NCI-H1048 (cell line): ENCODE data around the gene NPR3.

Experiments
- DNase-seq: peaks from one replicate; lab custom pipeline; 2025; lab: John Stamatoyannopoulos, UW

Gene NPR3

GRCh38 chr5:32711681-32712480 lies 760 bp downstream of the NPR3 start:
- DNase-seq = no peak

- DNase-seq = no peak
These were observed 1.6 kb downstream of the NPR3 start for GRCh38 chr5:32712481-32713360.

GRCh38 chr5:32713361-32713769 lies 2.2 kb downstream of the NPR3 start:
- DNase-seq = no peak

- no peak for DNase-seq
These were observed 2.8 kb downstream of the NPR3 start for GRCh38 chr5:32713770-32714381.

- DNase-seq = no peak
These were observed 3.7 kb downstream of the NPR3 start for GRCh38 chr5:32714836-32715235.

GRCh38 chr5:32720300-32720699 lies 9.2 kb downstream of the NPR3 start:
- DNase-seq = no peak

GRCh38 chr5:32721626-32722025 lies 10.5 kb downstream of the NPR3 start:
- no peak for DNase-seq

GRCh38 chr5:32722957-32723356 lies 11.8 kb downstream of the NPR3 start:
- DNase-seq = no peak

GRCh38 chr5:32724526-32724925 lies 13.4 kb downstream of the NPR3 start:
- no peak for DNase-seq

- DNase-seq = no peak
These were observed 15.0 kb downstream of the NPR3 start for GRCh38 chr5:32726086-32726557.

GRCh38 chr5:32729651-32730050 lies 18.5 kb downstream of the NPR3 start:
- no peak for DNase-seq

- no peak for DNase-seq
These were observed 22.6 kb downstream of the NPR3 start for GRCh38 chr5:32733590-32734340.

GRCh38 chr5:32734827-32735378 lies 23.8 kb downstream of the NPR3 start:
- no peak for DNase-seq

- no peak for DNase-seq
These were observed 24.4 kb downstream of the NPR3 start for GRCh38 chr5:32735512-32735911.

- no peak for DNase-seq
These were observed 25.7 kb downstream of the NPR3 start for GRCh38 chr5:32736842-32737241.

- no peak for DNase-seq
These were observed 29.5 kb downstream of the NPR3 start for GRCh38 chr5:32740651-32741050.

- no peak for DNase-seq
These were observed 34.2 kb downstream of the NPR3 start for GRCh38 chr5:32745317-32745716.

- no peak for DNase-seq
These were observed 41.3 kb downstream of the NPR3 start for GRCh38 chr5:32752411-32752810.

GRCh38 chr5:32753051-32753450 lies 41.9 kb downstream of the NPR3 start:
- DNase-seq = no peak

GRCh38 chr5:32753765-32754164 lies 42.6 kb downstream of the NPR3 start:
- no peak for DNase-seq

GRCh38 chr5:32754284-32754683 lies 43.2 kb downstream of the NPR3 start:
- no peak for DNase-seq

GRCh38 chr5:32760091-32760509 lies 49.0 kb downstream of the NPR3 start:
- no peak for DNase-seq
